Fibroblast of villous mesenchyme (primary cell): Measurements from ENCODE around the gene AMIGO1. TPM values are rescaled to one million over a fixed set of nuclear protein-coding genes. Genes with fewer than 3 reads are reported as not detected.

ENCODE experiments used
- DNase-seq: peaks from one replicate; pipeline ENCODE4 v3.0.0-alpha.2; 2010; ENCODE audit warnings: low read depth
- H3K4me3 ChIP-seq: 2 replicates; pipeline ENCODE4 v1.5.1; 2011; ENCODE audit warnings: low read depth, mild to moderate bottlenecking, low read length
- CTCF ChIP-seq: IDR thresholded peaks from 2 replicates; pipeline ENCODE4 v1.5.1; 2012; ENCODE audit warnings: low read depth, mild to moderate bottlenecking, low read length; ENCODE audit not compliant: insufficient read depth
- total RNA-seq: library from RNA; depleted of rRNA; stranded (reverse); fragments of >200 nt; gene quantifications from 2 replicates; pipeline ENCODE4 v1.2.3, GENCODE V29; 2012

The AMIGO1 gene
- total RNA-seq, 1 donor = 3.5 TPM

GRCh38 chr1:109454497-109455133, 54.9 kb downstream of the AMIGO1 start:
- H3K4me3 ChIP-seq = no peak overlapping the region
- DNase-seq = no peak
- TF ChIP-seq CTCF = no peak

Other genes with a start within 250 kb of the AMIGO1 start
- gene PSRC1, start 226.6 kb downstream of the AMIGO1 start, total RNA-seq = 14.2 and 23.3 TPM in 2 replicates
- not detected in 2 replicates for gene MYBPHL, start 202.7 kb downstream of the AMIGO1 start, total RNA-seq
- gene SORT1, start 111.8 kb downstream of the AMIGO1 start, total RNA-seq = 38.4 and 41.9 TPM in 2 replicates
- 70.2 and 119 TPM in 2 replicates for gene PSMA5, start 83.3 kb downstream of the AMIGO1 start, total RNA-seq
- 4.5 and 10.8 TPM in 2 replicates for gene SYPL2, start 43.2 kb downstream of the AMIGO1 start, total RNA-seq
- 3.9 and 4.7 TPM in 2 replicates for gene ATXN7L2, start 25.8 kb downstream of the AMIGO1 start, total RNA-seq
- gene CYB561D1, start 15.6 kb downstream of the AMIGO1 start, total RNA-seq = 4.7 and 6.1 TPM in 2 replicates
- under 0.01 TPM in 1 of 2 replicates, not detected in the other for gene GPR61, start 30.1 kb upstream of the AMIGO1 start, total RNA-seq
- gene GNAI3, start 38.9 kb upstream of the AMIGO1 start, total RNA-seq = 14.2 and 17.3 TPM in 2 replicates
- under 0.01 and 0.43 TPM in 2 replicates for gene GNAT2, start 109.9 kb upstream of the AMIGO1 start, total RNA-seq
- gene AMPD2, start 110.1 kb upstream of the AMIGO1 start, total RNA-seq = 90.5 and 107 TPM in 2 replicates
- 11.7 and 15.1 TPM in 2 replicates for gene GSTM4, start 146.4 kb upstream of the AMIGO1 start, total RNA-seq
- gene GSTM2, start 158.3 kb upstream of the AMIGO1 start, total RNA-seq = 16.8 and 19.0 TPM in 2 replicates
- gene GSTM1, start 178.1 kb upstream of the AMIGO1 start, total RNA-seq = 0.86 TPM in 1 of 2 replicates, not detected in the other
- 5.8 and 9.1 TPM in 2 replicates for gene GSTM5, start 202.5 kb upstream of the AMIGO1 start, total RNA-seq
- 84.7 and 104 TPM in 2 replicates for gene GSTM3, start 231.3 kb upstream of the AMIGO1 start, total RNA-seq